HG03097 (cell line): Measurements from ENCODE around the gene NUB1.
A peak's percentile ranks its signal among the peaks of the same experiment; 100 is the strongest.
"Not testable (repeated sequence)": the region's sequence is repeated elsewhere in the genome, so short reads cannot be mapped to it uniquely, and the experiment has no call there.

Source experiments
- ATAC-seq: cut with Tn5 transposase; IDR thresholded peaks from one replicate; pipeline ENCODE4 v1.9.1; 2021; ENCODE audit not compliant: unreplicated experiment, low FRiP score

Gene NUB1, protein sequence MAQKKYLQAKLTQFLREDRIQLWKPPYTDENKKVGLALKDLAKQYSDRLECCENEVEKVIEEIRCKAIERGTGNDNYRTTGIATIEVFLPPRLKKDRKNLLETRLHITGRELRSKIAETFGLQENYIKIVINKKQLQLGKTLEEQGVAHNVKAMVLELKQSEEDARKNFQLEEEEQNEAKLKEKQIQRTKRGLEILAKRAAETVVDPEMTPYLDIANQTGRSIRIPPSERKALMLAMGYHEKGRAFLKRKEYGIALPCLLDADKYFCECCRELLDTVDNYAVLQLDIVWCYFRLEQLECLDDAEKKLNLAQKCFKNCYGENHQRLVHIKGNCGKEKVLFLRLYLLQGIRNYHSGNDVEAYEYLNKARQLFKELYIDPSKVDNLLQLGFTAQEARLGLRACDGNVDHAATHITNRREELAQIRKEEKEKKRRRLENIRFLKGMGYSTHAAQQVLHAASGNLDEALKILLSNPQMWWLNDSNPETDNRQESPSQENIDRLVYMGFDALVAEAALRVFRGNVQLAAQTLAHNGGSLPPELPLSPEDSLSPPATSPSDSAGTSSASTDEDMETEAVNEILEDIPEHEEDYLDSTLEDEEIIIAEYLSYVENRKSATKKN

GRCh38 chr7:151341357-151342101 lies at the start of gene NUB1:
Gene NUB1 (plus strand): TSS chr7:151341812. CDS start chr7:151345350, 3,538 bp downstream.
- ATAC-seq = peak; percentile 51

DNA sequence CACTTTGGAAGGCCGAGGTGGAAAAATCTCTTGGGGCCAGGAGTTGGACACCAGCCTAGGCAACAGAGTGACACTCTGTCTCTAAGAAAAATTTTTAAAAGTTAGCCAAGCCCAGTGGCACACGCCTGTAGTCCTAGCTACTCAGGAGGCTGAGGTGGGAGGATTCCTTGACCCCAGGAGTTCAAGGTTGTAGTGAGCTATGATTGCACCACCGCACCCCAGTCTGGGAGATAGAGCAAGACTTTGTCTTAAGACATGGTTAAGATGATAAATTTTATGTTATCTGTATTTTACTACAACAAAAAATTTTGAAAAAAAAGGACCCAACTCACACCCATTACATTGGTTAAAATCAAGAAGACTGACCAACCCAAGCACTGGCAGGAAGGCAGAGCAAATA lies 48.8 kb upstream of the NUB1 start:
- no peak for ATAC-seq

DNA sequence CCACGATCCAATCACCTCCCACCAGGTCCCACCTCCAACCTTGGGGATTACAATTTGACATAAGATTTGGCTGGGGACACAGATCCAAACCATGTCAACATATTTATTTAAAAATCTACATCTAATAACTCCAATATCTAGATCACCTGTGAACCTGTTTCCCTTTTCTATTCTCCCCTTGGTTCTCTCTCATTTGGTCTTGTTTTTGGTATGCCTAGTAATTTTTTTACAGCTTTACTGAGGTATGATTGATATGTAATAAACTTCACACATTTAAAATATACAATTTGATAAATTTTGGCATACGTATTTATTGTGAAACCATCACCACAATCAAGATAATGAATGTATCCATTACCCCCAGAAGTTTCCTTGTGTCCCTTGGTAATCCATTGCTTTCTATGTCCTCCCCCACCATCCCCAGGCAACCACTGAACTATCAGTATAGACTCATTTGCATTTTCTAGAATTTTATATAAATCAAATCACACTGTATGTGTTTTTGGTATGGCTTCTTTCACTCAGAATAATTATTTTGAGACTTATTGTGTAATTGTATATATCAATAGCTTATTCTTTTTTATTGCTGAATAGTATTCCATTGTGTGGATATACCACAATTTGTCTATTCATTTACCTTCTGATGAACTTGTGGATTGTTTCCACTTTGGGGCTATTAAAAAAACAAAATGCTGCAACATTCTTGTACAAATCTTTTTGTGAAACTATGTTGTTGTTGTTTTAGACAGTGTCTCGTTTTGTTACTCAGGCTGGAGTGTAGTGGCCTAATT lies 45.2 kb upstream of the NUB1 start:
- ATAC-seq = no peak

DNA sequence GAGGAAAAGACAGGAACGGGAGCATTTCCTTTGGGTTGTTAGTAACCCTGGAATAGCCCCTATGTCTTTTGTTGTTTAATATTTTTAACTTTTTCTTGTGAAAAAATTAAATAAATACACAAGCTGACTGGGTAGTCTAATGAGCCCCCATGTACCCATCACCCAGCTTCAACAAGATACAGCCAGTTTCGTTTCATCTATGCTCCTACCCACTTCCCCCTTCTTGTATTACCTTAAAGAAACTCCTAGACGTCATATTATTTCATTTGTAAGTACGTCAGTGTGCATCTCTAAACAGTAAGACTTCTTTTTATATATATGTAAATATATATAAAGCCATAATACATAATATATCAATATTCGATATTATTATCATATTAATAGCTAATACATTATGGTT lies 42.8 kb upstream of the NUB1 start:
- ATAC-seq = no peak

DNA sequence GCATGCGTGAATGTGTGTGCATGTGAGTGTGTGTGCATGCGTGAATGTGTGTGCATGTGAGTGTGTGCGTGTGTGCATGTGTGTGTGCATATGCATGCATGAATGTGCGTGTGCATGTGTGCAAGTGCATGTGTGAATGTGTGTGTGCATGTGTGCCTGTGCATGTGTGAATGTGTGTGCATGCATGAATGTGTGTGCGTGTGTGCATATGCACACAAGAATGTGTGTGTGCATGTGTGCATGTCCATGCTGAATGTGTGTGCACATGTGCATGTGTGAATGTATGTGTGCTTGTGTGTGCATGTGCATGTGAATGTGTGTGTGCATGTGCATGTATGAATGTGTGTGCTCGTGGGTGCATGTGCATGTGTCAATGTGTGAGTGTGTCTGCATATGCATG lies 42.1 kb upstream of the NUB1 start:
- ATAC-seq = no peak

GRCh38 chr7:151299940-151300645 lies 41.5 kb upstream of the NUB1 start:
- ATAC-seq = no peak

DNA sequence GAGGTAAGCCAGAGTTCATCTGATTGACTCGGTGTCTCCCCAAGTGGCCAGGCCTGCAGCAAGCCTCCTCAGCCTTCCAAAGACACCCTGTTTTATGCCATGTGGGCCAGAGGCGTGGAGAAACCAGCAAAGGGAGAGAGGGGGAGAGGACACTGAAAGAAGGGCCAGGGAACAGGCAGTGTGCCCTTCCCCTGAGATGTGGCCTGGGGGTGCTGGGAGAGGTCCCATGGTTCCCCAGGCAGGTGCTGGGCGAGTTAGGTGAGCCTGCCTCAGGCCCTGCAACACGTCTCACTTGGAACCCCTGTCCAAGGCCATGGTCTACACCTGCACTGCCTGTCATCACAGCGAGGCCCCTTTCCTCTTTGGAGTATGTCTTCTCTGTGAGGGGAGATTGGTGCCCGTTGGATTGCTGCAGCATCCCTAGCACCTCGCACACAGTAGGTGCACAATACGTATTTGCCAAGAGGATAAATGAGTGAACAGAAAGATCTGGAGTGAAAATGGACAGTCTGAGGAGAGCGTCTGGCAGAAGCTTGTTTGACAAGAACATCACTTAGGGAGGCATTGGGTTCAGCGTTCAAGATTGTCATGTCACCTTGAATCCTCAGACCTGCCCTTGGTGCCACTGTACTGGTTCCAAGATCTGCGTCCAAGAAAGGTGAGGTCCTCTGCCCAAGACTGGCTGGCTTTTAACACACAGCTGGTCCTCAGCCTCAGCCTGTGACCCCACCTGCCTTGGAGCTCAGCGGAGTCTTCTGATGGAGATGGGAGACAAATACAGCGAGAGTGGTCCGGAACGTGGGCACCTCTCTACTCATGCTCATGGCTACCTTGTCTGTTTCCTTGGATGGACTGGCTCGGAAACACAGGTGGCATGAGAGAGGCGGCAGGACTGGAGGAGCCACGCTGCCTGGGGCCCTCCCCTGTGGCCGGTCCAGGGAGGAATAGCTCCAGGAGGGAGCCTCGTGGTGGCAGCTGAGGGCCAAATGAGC lies 39.8 kb upstream of the NUB1 start:
- ATAC-seq = no peak

GRCh38 chr7:151304251-151304650 lies 37.4 kb upstream of the NUB1 start:
- not testable (repeated sequence) for ATAC-seq

DNA sequence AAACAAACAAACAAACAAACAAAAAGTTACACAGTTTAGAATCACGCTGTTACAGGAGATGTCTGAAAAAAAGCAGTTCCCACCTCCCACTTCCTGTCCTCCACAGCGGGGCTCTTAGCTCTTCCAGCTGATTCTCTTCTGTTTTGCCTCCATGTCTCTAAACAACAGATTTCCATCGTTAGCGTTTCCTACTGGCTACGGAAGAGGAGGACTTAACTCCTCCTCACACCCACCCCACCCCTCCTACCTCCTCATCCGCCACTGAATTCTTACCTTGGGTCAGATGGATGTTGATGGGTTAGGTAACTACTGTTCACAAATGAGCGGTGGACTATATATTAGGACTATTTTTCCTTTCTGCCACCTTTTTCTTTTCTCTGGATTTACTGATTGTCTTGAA lies 36.8 kb upstream of the NUB1 start:
- no peak for ATAC-seq

GRCh38 chr7:151306374-151306773 lies 35.2 kb upstream of the NUB1 start:
- no peak for ATAC-seq

- ATAC-seq = no peak
Observed at GRCh38 chr7:151306860-151307259, 34.8 kb upstream of the NUB1 start.

GRCh38 chr7:151307536-151307935 lies 34.1 kb upstream of the NUB1 start:
- ATAC-seq = no peak

DNA sequence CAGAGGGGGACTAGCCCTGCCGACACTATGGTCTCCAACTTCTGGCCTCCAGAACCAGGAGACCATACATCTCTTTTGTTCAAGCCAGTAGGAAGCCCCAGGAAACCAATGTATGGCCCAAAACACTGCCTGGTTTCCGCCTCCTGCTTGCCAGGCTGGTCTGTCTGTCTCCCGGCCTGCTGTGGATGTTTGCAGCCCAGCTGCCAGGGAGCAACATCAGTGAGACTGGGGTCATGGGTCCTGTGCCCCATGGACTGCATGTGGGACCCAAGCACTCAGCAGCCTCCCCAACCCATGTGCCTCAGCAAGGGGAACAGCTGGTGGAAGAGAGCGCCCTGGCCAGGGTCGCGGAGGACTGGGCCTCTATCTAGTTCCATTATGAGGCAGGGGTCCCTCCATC lies 33.4 kb upstream of the NUB1 start:
- no peak for ATAC-seq

DNA sequence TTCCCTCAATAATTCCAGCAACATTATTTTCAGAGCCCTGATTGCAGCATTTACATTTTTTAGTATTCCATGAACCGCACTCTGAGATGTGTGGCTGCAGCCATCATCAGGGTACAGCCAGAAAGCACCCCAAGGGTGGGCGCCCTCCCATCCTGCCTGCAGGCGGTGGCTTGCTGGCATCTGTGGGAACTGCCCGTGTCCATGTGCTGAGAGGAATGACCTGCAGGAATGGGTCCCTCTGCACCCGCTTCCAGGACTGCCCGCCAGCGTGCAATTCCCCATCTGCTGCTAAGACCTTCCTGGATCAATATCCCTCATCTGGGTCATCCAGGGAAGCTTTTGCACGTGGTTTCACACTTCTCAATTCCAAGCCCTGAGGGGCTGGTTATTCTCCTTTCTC lies 32.8 kb upstream of the NUB1 start:
- no peak for ATAC-seq

DNA sequence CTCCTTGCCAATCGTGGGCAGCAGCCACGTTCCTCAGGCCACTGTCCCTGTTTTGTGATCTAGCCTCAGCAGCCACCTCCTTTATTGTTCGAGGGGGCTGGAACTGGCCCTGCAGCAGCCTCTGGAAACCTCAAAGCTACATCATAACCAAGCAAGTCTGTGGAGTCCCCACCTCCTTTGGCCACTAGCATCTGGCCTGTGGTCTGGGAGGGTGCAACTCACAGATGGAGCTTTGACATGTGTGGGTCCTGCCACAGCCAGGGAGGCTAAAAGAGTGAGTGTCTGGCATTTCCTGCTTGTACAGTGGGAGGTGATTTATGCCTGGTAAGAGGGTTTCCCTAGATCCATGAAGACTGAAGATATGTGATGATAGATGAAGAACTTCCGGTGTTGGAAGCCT lies 32.3 kb upstream of the NUB1 start:
- no peak for ATAC-seq

- ATAC-seq = no peak
Observed at GRCh38 chr7:151310578-151310977, 31.0 kb upstream of the NUB1 start.

DNA sequence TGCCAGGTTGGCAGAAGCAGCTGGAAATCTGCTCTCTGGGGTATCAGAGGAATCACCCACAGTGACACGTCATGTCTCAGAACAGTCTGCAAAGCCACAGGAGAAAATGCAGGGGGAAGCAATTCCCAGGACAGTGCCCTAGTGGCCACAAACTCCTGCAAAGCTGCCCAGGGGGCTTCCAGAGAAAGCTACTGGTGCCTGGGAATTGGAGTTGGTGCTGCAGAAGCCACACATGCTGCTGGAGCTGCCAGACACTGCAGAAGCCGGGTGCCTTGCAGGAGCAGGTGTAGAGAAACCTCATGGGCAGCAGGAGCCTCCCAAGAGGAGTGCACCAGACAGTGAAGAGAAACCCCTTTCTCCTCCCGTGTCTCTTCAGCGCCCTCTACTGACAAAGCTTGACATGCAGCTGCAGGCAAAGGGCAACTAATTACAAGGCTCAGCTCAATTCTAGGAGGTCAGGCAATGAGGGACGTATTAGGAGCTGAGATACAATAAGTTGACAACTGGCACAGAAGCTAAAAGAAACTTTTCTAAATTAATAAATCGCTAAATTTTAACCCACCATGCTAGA lies 30.2 kb upstream of the NUB1 start:
- ATAC-seq = no peak

DNA sequence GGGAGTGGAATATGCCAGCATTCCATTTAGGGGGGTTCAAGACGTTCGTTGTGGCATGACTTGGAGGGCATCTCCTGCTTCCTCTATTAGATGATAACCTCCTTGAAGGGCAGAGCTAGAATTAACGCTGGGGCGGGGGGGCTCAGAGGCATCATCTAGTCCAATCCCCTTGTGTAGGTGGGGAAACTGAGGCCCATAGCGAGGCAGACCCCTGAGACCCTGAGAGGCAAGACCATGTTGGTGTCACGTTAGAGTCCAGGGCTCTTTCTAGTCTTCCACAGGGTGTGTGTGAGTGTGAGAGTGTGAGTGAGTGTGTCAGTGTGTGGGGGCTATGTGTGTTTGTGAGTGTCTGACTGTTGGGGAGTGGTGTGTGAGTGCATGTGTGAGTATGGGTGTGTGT lies 29.3 kb upstream of the NUB1 start:
- no peak for ATAC-seq
